Pulmonary artery endothelial cell (primary cell): Measurements from ENCODE around the gene MTHFR. TPM values are rescaled to one million over a fixed set of nuclear protein-coding genes. Genes with fewer than 3 reads are reported as not detected.

Experiments
- DNase-seq: peaks from one replicate; pipeline ENCODE4 v3.0.0-alpha.2; 2011; ENCODE audit warnings: low read depth, low spot score
- total RNA-seq: library from RNA; depleted of rRNA; stranded (reverse); fragments of >200 nt; gene quantifications from 2 replicates; pipeline ENCODE4 v1.2.3, GENCODE V29; 2014

MTHFR gene
- total RNA-seq, 1 donor from 2014 or later = 17.4 TPM

DNA sequence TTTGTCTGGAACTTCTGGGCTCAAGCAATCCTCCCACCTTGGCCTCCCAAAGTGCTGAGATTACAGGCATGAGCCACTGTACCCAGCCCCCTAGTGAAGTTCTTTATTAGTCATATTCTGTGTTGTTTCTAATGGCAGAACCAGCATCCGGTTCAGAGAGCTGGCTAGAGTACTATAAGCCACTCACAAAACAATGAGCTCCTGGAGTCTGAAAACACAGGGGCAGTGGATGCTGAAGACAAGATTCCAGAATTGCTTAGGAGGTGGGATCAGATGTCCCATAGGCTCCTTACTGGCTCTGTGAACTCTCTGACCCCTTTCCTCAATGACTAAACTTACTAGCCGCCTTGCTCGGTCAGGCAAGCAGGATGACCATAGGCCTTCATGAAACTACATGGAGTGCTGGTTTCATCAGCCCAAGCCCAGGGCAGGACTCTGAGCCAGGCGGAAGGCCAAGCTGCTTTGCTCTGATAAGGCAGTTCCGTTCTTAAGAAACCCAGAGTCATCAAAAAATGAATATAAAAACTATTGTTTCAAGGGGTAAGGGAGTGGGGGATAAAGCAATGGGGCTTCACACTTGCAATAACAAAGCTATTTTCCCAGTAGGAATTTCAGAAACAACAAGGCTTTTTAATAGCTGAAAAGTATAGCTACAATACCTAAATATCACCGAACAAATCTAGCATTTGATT is 8.1 kb downstream of the MTHFR start:
- peak; percentile 94 for DNase-seq

DNA sequence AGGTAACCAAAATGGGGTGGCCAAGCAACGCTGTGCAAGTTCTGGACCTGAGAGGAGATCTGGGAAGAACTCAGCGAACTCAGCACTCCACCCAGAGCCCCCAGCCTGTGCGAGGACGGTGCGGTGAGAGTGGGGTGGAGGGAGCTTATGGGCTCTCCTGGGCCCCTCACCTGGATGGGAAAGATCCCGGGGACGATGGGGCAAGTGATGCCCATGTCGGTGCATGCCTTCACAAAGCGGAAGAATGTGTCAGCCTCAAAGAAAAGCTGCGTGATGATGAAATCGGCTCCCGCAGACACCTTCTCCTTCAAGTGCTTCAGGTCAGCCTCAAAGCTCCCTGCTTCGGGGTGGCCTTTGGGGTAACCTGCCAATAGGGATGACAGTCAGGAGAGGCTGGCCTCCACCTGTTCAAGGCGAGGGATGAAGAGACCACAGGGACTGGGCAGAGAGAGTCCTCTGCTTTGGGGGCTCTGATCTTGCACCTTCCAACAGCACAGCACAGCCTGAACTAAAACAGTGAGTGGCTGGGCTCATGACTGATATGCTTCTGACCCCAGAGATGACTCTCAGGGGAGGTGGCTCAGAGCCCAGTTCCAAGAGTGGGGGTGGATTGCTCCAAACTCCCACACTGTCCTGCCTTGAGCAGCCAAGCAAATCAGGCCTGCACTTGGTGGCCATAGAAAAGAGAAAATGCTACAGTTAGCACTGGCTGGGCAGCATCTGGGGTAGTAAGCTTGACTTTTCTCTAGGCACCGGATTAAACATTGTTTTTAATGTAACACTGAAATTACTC is 9.5 kb downstream of the MTHFR start:
- DNase-seq = no peak

DNA sequence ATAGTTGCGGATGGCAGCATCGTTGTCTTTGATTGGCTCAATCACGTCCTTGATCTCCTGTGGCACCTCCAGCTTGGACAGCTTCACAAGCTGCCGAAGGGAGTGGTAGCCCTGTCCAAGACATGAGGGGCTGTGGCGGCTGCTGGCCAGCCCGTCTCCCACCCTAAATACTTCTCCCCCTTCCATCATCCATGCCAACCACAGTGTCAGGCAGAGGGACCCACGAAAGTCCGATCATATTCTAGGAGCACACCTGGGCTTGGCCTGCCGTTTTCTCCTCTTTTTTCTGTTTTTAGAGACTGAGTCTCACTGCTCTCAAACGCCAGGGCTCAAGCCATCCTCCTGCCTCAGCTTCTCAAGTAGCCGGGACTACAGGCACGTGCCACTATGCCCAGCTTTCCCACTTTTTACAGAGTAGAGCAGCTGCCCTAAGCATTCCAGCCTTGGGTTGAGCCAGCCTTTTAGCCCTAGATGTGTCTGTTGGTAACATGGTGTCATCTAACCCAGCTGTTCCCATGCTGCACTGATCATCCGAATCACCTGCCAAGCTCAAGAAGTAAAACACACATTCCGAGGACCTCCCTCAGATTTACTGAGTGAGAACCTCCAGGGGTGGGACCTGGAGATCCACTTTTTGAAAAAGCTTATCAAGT is 10.4 kb downstream of the MTHFR start:
- no peak for DNase-seq

DNA sequence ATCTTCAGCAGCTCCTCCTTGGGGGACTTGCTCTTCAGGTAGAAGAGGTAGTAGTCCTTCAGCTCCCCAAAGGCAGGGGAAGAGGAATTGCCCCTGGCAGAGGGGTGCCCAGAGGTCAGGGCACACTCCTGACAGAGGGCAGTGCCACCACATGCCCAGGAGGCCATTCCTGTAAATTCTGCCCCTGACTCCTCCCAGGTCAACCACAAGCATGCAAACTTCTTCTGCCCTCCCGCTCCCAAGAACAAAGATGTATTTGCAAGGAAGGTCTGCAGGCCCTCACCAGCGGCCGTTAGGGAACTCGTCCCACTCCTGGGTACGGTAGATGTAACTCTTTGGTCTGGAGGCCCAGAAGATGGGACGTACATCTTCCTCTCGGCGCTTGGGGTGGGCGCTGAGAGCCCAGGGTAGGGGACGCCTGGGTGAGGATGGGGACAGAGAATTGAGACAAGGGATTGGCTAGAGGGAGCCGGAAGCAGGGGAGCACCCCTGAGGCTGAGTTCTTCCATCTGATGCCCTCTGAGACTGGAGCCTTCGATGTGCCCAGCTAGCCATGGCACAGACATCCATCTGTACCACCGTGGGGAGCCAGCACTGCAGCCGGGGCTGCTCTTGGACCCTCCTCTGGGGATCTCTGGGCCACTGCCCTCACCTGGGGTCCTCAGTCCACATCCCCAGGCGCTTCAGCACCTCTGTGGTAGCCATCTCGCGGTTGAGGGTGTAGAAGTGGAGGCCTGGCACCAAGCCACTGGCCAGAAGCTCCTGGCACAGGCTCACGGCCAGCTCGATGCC is 11.1 kb downstream of the MTHFR start:
- DNase-seq = no peak

DNA sequence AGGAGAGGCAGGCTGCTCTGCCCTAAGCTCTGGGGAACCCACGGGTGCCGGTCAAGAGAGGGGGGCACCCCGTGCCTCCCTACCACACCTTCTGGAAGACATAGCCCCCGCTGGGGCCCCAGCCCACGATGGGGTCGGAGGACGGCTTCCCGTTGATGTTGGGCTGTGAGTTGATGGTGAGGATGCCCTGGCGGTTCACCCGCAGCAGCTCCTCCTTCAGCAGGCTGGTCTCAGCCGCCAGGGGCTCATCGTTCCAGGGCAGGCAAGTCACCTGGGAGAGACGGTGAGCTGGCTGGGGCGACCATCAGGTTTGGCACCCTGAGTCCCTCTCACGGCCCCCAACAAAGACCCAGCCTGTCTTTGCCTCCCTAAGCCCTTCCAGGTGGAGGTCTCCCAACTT is 11.9 kb downstream of the MTHFR start:
- DNase-seq = no peak

DNA sequence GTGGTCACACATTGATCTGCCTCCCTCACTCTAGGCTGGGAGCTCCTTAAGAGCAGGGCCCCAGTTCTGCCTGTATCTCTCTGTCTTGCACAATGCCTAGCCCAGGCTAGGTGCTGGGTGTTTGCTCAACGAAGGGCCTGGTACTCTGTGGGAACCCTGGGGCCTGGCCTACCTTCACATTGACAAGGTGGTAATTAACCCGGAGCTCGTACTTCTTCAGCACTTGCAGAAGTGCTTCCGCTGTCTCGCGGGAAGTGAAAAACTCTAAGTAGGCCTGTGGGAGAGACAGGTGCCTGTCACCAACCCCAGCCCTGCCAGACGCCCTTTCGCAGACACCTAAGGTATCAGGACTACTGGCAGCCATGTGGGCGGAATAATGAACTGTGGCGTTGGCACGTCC is 13.7 kb downstream of the MTHFR start:
- no peak for DNase-seq

DNA sequence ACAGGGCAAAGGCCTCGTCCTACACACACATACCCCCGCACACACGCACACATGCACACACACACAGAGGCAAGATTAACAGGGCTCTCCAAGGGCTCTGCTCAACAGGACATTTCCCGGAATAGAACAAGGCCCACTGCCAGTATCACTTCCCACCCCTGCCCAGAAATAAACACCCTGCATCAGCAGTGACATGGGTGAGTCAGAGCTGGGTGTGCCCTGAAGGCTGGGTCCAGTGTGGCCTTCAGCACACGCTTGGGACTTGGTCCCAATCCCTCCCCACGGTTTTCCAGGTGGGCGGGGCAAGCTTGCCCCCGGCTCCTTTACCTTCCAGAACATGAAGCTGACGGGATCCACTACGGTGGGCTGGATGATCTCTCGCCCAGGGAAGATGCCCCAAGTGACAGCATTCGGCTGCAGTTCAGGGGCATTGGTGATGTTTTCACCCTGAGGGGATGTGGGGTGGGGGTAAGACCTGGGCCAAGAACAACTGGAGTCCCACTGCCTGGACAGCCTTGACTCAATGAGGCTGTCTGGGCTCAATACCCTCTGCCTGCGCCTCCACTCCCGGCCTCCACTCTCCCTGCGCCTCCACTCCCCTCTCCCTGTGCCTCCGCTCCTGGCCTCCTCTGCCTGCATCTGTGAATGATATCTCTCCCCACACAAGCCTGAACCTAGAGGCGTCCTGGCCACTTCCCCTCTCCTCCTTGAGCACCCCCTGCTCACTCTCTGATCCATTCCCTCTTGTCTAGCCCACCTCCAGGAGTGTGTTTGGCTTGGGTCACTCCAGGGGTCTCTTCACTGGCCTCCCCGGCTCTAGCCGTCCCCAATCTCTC is 14.7 kb downstream of the MTHFR start:
- DNase-seq = peak; percentile 66

DNA sequence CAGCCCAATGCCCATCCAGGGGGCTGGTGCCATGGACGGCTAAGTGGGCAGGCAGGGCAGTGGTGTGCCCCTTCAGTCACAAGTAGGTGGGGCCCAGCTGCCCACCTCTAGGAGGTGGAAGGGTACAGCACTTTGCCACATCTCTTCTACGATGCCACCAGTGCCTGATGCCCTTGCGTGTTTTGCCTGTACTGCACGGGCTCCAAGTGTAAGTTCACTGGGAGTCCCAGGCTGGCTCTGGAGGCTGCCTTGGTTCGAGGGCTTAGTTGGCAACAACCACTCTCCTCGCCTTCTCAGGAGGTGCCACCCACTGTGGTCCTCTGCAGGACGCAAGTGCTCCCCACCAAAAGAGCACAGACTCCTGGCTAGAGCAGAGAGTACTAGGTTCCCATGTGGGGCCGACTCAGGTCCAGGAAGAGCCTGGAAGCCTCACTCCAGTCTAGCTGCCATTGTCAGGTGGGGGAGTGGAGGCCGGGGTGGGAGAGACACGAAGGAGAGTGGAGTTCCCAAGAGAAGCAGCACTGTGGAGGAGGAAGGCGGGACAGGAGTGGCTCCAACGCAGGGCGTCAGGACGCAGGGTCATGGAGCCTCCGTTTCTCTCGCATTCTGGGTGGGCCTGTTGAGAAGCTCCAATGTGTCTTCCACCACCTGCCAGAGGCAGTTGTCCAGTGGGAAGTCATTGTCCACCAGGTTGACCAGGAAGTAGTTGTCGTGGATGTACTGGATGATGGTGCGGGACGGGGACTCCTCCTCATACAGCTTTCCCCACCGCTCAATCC is 15.5 kb downstream of the MTHFR start:
- DNase-seq = no peak

DNA sequence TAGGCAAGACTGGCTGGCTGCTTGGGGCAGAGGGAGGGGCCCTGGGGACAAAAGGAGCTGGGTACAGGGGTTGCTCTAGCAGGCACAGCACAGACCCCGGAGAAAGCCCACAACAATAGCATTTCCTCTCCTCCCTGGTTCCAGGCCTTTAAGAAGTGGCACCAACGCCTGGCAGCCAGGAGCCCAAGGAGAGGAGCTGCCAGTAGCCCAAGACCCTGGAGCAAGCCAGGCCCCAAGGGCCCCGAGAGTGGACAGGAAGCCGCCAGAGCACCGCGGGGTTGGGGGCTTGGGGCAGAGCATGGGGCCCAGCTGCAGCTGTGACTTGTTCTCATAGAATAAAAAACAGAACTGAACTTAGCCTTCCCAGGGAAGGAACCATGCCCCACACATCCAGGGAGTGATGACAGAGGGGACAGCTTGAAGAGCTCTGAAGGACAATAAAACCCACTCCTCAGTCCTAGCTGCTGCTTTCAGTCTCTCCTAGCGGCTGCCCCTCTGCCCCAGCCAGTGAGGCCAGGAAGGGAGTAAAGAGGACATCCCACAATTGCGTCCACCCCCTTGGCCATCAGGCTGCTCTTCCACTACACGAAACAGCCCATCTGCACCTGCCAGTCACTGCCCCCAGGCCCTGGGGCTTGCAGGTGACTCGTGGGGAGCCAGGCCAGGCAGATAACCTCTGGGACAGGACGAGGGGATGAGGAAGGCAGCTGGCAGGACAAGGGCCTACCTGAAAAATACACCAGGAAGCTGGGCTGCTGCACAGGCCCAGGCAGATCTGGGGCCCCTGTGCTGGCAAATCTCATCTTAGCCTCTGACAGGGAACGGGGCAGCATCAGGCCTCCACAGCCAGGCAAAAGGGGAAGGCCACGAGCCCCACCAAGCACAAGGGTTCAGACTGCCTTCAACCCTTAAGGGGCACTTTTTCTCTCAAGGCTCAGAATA is 16.4 kb downstream of the MTHFR start:
- DNase-seq = no peak

DNA sequence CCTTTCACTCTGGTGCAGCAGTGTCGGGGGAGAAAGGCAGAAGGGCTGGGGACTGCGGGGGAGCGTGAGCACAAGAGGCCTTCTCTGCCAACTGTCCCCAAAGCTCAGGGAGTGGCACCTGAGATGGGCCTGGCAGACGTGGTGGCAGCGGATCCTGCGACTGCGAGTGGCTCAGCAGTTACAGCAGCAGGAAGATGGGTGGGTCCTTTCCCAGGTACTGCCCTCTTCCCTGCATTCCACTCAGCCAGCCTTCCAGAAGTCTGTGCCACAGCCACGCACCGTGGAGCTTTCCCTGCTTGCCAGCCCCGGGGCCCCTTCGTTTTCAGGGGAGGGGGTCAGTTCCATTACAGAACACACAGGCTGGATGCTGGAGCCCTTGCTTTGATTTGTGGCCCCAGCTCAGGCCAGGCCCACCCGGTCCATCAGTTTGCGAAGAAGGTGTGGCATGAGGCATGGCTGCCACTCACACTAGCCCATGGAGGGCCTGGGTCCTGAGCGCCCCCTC is 17.2 kb downstream of the MTHFR start:
- DNase-seq = no peak

DNA sequence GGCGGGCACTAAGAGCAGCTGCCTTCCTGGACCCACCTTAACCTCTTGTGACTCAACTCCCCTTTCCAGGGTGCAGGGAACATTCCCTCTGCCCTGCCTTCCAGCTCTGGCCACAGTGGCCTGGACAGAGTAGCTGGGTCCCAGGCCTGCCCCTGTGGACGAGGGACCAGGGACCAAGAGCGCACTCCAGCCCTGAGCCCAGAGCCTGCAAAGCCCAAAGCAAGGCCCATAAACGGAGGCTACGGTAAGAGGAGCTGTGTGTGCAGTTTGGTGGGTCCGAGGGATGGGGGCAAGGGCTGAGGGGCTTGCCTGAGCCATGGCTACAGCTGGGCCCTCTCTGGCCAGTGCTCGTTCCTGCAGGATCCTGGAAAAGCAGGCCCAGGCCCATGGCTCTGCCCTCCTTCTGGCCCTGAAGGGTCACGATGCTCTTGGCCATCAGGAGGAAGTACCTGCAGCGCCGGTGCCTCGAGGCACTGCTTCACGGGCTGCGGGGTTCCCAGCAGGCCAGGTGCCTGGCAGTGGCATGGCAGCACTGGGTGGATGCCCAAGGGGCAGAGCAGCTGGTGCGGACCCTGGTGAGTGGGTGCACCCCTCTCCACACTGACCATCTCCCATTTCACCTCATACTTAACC is 17.8 kb downstream of the MTHFR start:
- no peak for DNase-seq

DNA sequence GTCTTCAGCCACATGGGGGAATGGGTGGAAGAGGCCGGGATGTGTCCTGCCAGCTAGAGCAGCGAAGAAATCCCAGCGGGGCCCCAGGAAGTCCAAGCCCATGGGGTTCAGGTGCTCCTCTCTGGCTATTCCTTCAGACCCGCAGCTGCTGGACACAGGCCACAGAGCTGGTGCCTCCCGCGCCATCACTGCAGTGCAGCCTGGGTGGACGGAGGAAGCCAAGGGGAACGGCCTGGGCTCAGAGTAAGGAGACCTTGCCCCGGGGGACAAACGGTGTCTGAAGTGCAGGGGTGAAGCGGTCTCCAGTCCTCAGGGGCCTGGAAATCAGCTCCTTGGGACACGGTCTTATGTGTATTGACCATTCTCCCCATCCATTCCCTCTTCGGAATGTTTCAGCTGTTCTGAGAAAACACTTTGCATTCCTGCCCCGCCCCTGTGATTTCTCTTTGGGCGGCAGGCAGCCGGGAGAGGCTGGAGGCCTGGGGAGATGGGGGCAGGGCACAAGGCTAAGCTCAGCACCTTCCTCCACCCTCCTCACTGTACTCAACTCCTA is 18.4 kb downstream of the MTHFR start:
- no peak for DNase-seq

DNA sequence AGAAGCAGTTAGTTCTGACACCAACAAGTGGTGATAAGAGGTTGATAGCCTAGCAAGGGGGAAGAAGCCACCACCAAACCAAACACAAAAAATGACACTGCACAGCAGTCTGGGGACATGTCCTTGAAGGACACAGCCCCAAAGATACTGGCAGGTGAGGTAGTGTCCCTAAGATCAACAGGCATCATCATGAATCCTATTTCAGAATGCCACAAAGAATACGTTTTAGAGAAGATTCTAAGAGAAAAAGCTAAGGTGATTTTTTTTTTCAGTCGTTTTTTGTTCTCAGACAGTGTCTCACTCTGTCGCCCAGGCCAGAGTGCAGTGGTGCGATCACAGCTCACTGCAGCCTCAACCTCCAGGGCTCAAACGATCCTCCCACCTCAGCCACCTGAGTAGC is 19.6 kb downstream of the MTHFR start:
- no peak for DNase-seq

DNA sequence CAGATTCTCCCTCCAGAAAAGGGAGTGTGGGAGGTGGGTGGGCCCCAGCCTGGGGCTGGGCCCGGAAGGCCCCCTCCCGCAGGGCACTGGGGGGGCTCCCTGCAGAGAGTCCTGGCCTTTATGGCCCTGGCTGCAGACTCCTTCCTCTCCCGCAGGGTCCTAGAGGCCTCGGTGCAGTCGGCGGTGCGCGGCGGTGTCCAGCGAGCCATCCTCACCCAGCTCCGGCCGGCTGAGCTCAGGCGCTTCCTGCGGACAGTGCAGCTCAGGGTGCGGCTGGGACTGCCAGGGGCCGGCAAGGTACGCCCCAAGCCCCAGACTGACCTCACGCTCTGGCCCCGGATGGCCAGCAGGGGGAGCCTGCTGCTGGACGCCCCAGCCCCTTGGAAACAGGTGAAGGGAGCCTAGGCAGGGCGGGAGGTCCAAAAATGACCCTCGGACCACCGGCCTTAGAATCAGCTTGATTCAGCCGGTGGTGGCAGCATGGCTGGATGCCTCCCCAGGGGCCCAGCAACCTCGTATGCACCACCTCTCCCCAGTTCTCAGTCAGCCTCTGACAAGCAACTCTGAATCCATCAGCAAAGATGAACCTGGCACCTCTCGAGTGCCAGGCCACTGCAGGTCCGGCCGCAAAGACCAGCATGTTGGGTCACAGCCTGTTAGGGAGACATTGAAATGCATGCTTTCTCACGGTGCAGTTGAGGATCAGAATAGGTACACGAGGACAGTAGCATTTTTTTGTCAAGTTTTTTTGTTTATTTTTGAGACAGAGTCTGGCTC is 20.6 kb downstream of the MTHFR start:
- DNase-seq = no peak

DNA sequence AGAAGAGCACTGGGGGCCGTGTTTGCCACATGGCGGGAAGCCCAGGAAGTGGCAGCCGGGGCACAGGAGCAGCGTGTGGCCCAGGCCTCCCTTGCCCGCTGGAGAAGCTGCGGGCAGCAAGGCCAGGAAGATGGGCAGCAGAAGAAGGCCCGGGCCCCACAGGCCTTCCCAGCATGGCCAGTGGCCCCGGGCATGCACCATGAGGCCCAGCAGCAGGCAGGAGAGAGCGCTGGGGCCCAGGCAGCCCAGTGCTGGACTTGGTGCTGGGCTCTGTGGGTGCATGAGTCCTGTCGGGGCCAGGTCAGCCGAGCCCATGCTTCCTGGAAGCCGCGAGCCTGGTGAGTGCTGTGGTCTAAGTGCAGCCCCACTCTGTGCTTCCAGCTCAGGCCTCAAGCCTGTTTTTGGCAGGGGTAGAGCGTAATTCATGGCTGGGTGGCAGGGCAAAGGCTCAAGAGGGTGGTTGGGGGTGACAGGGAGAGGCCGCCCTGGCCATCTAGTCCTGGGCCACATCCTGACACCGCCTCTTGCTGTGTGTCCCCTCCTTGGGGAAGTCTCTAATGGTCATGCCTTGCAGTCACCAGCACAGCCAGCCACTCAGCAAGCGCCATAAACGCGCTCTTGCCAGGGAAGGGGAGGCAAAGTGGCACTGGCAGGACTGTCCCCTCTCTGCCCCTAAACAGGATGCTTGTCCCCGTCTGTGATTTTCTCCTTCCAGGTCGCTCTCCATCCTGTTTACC is 21.3 kb downstream of the MTHFR start:
- DNase-seq = no peak

DNA sequence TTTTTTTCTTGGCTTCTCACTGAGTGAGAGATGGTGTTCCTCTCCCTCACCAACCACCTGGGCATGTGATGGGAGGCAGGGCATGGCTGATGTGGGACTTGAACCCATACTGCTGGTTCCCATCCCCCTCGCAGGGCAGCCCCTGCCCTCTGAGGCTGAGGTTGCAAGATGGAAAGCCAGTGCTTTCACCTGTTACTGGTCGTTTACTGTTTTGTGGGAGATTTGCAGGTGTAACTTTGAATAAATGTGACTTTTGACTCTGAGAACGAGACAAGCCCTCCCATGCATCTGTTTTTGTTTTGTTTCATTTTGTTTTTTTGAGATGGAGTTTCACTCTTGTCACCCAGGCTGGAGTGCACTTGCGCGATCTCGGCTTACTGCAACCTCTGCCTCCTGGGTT is 22.2 kb downstream of the MTHFR start:
- DNase-seq = no peak
